Measurements from ENCODE around the gene EFNB2.

The EFNB2 gene

GRCh38 chr13:106484084-106484483, 51.4 kb downstream of the EFNB2 start:
- DNase-seq (ENCODE audit: low spot score), result no peak

- DNase-seq (ENCODE audit: low spot score), result no peak
Measured at GRCh38 chr13:106481919-106482318, 53.5 kb downstream of the EFNB2 start.

DNA sequence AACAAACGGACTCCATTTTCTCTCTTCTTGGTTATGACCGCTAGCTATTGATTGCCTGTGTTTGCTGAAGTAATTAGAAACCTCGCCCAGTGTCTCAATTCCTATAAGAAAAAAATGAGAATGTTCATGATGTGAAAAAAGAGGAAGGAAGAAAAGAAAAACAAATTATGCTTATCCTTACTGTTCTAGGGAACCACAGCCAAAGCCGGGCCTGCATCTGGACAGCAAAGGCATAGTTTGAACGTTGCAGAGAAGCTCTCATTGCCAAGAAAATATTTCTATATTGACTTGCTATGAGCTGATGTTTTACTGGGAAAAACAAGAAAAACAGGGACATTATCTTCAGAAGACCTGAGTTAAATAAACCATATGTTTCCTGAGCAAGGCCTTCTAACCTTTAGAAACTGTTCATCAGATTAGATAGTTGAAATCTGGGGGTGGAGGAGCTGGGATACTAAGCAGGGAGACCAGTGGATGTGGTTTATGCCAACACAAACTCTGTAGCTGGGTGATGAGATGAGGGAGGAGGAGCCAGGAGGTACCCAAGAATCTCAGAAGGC, 55.0 kb downstream of the EFNB2 start:
- DNase-seq (ENCODE audit: low spot score), result no peak

- DNase-seq (ENCODE audit: low spot score), result no peak
Measured at GRCh38 chr13:106479929-106480328, 55.5 kb downstream of the EFNB2 start.

GRCh38 chr13:106478116-106478515, 57.3 kb downstream of the EFNB2 start:
- DNase-seq (ENCODE audit: low spot score), result no peak

- no peak for DNase-seq (ENCODE audit: low spot score)
Measured at GRCh38 chr13:106477303-106477702, 58.2 kb downstream of the EFNB2 start.

- no peak for DNase-seq (ENCODE audit: low spot score)
Measured at GRCh38 chr13:106475852-106476251, 59.6 kb downstream of the EFNB2 start.

GRCh38 chr13:106474912-106475311, 60.5 kb downstream of the EFNB2 start:
- DNase-seq (ENCODE audit: low spot score), result no peak

- no peak for DNase-seq (ENCODE audit: low spot score)
Measured at GRCh38 chr13:106473154-106473553, 62.3 kb downstream of the EFNB2 start.

- no peak for DNase-seq (ENCODE audit: low spot score)
Measured at GRCh38 chr13:106472621-106473020, 62.8 kb downstream of the EFNB2 start.

- no peak for DNase-seq (ENCODE audit: low spot score)
Measured at GRCh38 chr13:106471957-106472543, 63.4 kb downstream of the EFNB2 start.

- DNase-seq (ENCODE audit: low spot score), result no peak
Measured at GRCh38 chr13:106470576-106470975, 64.9 kb downstream of the EFNB2 start.

DNA sequence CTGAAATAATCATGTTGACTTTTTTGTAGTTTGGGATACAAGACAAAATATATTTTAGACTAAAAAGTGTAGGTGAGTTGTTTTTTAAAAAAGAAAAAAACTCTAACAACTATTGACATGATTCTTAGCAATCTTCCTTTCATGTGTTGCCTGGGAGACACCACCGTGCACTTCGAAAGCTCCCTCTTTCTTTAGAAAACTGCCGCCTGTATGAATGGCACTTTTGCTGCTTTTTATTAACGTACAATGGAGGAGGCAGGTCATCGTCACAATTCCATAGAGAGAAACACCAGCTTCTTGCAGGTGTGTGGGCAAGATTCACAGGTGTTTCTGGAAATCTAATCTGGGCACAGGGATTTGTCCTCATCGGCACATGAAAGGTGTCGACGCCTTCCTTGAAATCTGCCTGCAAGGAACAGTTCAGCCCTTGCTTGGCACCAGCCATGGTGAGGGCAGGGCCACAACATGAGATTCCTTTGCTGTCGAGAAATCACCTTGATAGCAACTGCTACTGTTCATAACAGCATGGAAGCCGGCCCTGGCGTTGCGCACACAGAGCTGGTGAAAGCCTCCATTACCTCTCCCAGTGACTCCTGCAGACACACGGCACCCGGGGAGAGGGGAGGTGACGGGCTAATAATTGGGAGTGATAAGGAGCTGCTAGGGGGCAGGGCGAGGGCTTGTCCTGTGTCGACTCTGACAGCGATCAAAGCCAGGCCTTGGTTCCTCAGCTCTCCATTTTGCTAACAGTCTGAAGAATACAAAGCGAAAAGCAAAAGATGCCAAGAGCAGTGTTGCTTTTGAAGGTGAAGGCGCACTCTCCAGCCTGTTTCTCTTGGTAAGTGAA, 66.5 kb downstream of the EFNB2 start:
- no peak for DNase-seq (ENCODE audit: low spot score)

- DNase-seq (ENCODE audit: low spot score), result no peak
Measured at GRCh38 chr13:106468207-106468606, 67.3 kb downstream of the EFNB2 start.

GRCh38 chr13:106467427-106468122, 67.9 kb downstream of the EFNB2 start:
- DNase-seq (ENCODE audit: low spot score), result no peak

GRCh38 chr13:106466691-106467426, 68.6 kb downstream of the EFNB2 start:
- no peak for DNase-seq (ENCODE audit: low spot score)

GRCh38 chr13:106464076-106464475, 71.4 kb downstream of the EFNB2 start:
- DNase-seq (ENCODE audit: low spot score), result no peak

DNA sequence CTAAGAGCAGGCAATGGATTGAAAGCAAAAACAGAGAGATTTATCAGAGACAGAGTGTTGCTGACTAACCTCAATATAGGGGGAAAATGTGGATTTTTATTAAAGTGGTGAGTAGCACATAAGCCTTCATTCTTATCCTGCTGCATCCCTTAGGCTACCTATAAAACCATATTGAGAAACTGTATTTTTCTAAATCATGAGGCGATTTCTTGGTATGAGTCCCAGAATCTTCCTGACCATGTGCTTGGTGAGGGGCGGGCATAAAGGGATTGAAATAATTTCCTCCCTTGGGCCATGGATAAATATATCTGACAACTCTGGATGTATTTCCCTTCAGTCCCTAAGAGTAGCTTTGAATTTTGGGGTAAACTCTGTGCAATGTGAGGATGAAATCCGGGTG, 72.8 kb downstream of the EFNB2 start:
- no peak for DNase-seq (ENCODE audit: low spot score)

DNA sequence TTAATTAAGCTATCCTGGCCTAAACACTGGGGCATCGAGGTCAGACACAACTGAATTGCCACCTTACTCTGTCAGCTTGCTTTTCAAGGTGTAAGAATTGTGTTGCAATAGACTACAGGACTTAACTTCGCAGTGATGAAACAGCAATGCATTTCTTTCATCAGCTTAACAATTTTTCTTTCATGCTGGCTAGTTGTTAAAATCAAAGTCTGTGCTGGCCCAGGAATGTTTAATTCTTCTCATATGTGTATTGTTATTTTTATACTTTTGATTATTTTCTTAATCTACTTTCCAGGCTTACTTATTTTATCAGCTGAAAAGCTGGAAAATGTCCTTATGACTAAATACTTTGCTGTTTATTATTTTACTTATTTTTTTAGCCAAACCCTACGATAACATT, 79.7 kb downstream of the EFNB2 start:
- no peak for DNase-seq (ENCODE audit: low spot score)

- DNase-seq (ENCODE audit: low spot score), result no peak
Measured at GRCh38 chr13:106455190-106455589, 80.3 kb downstream of the EFNB2 start.

DNA sequence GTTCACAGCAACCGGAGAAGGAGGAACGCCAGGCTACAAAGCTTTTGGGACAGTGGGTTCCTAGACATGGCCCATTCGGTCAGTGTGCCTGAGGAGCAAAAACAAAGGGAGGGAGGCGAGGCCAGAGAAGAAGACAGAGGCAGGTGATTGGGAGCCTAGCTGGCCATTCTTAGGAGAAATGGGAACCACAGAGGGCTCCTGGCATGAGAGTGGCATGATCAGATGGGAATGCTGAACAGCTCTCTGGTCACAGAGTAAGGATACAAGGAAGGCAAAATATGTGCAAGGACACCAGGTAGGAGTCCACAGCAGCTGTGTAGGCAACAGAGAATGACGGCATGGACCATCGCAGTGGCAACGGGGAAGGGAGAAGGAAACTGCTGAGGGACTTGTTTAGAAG, 82.4 kb downstream of the EFNB2 start:
- no peak for DNase-seq (ENCODE audit: low spot score)

GRCh38 chr13:106450991-106451390, 84.5 kb downstream of the EFNB2 start:
- DNase-seq (ENCODE audit: low spot score), result no peak
